ENCODE measurements around the gene CBX8. TPM values are rescaled to one million over a fixed set of nuclear protein-coding genes. Genes with fewer than 3 reads are reported as not detected.

CBX8 gene
- total RNA-seq, 2 donors from 2014 or later = 4.7 to 4.8 TPM

- peaks cover 17% of the 10 kb centered on the region for H3K27me3 ChIP-seq (replicated peaks; ENCODE audit: insufficient read depth)
- H3K4me3 ChIP-seq = no peak overlapping the region
- WGBS = 31% methylated on average over 16 of the region's 22 CpGs
- peaks cover 1% of the 10 kb centered on the region for H3K4me1 ChIP-seq (replicated peaks)
- H3K27ac ChIP-seq = no peak overlapping the region
- intact Hi-C loops (cut with DNase I) = loop anchor here (10.0 kb wide), 1 partner anchor 168 kb away; no protein-coding TSS in a partner anchor
- H3K9me3 ChIP-seq = no peaks in the 10 kb centered on the region
- TF ChIP-seq, protein P1, sequence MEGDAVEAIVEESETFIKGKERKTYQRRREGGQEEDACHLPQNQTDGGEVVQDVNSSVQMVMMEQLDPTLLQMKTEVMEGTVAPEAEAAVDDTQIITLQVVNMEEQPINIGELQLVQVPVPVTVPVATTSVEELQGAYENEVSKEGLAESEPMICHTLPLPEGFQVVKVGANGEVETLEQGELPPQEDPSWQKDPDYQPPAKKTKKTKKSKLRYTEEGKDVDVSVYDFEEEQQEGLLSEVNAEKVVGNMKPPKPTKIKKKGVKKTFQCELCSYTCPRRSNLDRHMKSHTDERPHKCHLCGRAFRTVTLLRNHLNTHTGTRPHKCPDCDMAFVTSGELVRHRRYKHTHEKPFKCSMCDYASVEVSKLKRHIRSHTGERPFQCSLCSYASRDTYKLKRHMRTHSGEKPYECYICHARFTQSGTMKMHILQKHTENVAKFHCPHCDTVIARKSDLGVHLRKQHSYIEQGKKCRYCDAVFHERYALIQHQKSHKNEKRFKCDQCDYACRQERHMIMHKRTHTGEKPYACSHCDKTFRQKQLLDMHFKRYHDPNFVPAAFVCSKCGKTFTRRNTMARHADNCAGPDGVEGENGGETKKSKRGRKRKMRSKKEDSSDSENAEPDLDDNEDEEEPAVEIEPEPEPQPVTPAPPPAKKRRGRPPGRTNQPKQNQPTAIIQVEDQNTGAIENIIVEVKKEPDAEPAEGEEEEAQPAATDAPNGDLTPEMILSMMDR (IDR thresholded peaks at IDR 0.05) = no peak
- TF ChIP-seq POLR2AphosphoS5 (IDR thresholded peaks at IDR 0.05) (no peak), POLR2A (IDR thresholded peaks at IDR 0.05) (no peak)
- DNase-seq (ENCODE audit: low spot score) = no peak
- no peaks in the 10 kb centered on the region for H3K36me3 ChIP-seq
Observed at GRCh38 chr17:79746889-79747507, 49.9 kb downstream of the CBX8 start.

DNA sequence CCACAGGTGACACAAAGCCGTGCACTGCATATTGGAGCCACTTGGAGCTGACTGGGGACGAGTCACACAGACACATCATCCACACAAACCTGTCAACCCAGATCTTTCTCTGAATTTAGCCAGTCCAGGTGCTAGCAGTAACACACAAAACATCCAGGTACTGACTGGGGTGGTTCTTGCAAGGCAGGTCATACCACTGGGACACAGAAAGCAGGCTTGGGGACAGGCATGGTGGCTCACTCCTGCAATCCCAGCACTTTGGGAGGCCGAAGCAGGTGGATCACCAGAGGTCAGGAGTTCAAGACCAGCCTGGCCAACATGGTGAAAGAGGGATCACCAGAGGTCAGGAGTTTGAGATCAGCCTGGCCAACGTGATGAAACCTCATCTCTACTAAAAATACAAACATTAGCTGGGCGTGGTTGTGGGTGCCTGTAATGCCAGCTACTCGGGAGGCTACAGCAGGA, 51.2 kb downstream of the CBX8 start:
- H3K27me3 ChIP-seq (replicated peaks; ENCODE audit: insufficient read depth) = peaks cover 17% of the 10 kb centered on the region
- H3K4me1 ChIP-seq (replicated peaks) = peaks cover 5% of the 10 kb centered on the region
- 54% methylated on average over 6 of the region's 6 CpGs for WGBS
- no peaks in the 10 kb centered on the region for H3K9me3 ChIP-seq
- H3K36me3 ChIP-seq = no peaks in the 10 kb centered on the region
- H3K27ac ChIP-seq = no peak overlapping the region
- DNase-seq (ENCODE audit: low spot score) = no peak
- intact Hi-C loops (cut with DNase I) = loop anchor here (10.0 kb wide), 1 partner anchor 169 kb away; no protein-coding TSS in a partner anchor
- no peak overlapping the region for H3K4me3 ChIP-seq
- TF ChIP-seq, protein P1 (IDR thresholded peaks at IDR 0.05) = no peak
- no peak for TF ChIP-seq POLR2AphosphoS5 (IDR thresholded peaks at IDR 0.05)
- no peak for TF ChIP-seq POLR2A (IDR thresholded peaks at IDR 0.05)

- TF ChIP-seq POLR2A (IDR thresholded peaks at IDR 0.05) (no peak), POLR2AphosphoS5 (IDR thresholded peaks at IDR 0.05) (no peak)
- TF ChIP-seq, protein P1 (IDR thresholded peaks at IDR 0.05) = no peak
- Histone ChIP-seq H3K4me1 (replicated peaks) (peaks cover 8% of the 10 kb centered on the region), H3K27ac (no peak overlapping the region), H3K4me3 (no peak overlapping the region), H3K27me3 (replicated peaks; ENCODE audit: insufficient read depth) (peaks cover 17% of the 10 kb centered on the region), H3K9me3 (no peaks in the 10 kb centered on the region), H3K36me3 (no peaks in the 10 kb centered on the region)
- DNase-seq (ENCODE audit: low spot score) = no peak
- WGBS = 94% methylated on average over 5 of the region's 5 CpGs
- intact Hi-C loops (cut with DNase I) = loop anchor here (2.0 to 10.0 kb wide), 2 partner anchors 171 to 249 kb away; no protein-coding TSS in a partner anchor
Observed at GRCh38 chr17:79743614-79744013, 53.3 kb downstream of the CBX8 start.

DNA sequence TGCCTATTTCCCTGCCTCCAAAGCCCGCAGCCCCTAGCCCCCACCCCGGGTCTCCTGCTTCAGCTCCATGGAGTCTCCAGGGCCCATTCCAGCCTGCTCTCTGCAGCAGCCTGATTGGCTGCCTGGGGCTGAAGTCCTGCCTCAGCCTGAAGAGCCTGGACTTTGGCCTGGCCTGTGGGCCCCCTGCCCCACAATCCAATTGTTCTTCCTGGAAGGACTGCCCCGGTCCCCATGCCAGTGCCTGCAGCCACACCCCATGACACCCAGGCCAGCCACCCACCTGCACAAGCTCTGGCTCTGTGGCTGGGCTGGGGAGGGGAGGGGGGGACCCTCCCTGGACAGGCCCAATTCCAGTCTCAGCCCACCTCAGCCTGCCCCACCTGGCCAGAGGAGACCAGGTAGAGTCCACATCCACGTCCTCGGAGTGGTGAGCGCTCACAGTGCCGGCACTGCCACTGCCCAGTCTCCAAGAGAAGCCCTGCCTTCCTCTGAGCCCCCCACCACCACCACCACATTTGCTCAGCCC, 53.9 kb downstream of the CBX8 start:
- H3K27me3 ChIP-seq (replicated peaks; ENCODE audit: insufficient read depth) = peaks cover 11% of the 10 kb centered on the region
- H3K4me1 ChIP-seq (replicated peaks) = peaks cover 8% of the 10 kb centered on the region
- intact Hi-C loops (cut with DNase I) = loop anchor here (2.0 to 10.0 kb wide), 2 partner anchors 172 to 250 kb away; no protein-coding TSS in a partner anchor

More for the DNA sequence above, 53.9 kb downstream of the CBX8 start:
- no peak for DNase-seq (ENCODE audit: low spot score)
- no peak overlapping the region for H3K27ac ChIP-seq
- no peaks in the 10 kb centered on the region for H3K9me3 ChIP-seq
- H3K36me3 ChIP-seq = no peaks in the 10 kb centered on the region
- WGBS = 79% methylated on average over 7 of the region's 7 CpGs
- no peak overlapping the region for H3K4me3 ChIP-seq
- TF ChIP-seq POLR2A (IDR thresholded peaks at IDR 0.05) (no peak), POLR2AphosphoS5 (IDR thresholded peaks at IDR 0.05) (no peak)
- TF ChIP-seq, protein P1 (IDR thresholded peaks at IDR 0.05) = no peak

Measured in prostate gland (tissue), 2 donors.